NCI-H510A treated with DMSO at 0.1 percent for 48 hours (cell line): ENCODE results near the gene TNIP1.

Source experiments
- DNase-seq: peaks from one replicate; lab custom pipeline; 2025; lab: John Stamatoyannopoulos, UW

Gene TNIP1

DNA sequence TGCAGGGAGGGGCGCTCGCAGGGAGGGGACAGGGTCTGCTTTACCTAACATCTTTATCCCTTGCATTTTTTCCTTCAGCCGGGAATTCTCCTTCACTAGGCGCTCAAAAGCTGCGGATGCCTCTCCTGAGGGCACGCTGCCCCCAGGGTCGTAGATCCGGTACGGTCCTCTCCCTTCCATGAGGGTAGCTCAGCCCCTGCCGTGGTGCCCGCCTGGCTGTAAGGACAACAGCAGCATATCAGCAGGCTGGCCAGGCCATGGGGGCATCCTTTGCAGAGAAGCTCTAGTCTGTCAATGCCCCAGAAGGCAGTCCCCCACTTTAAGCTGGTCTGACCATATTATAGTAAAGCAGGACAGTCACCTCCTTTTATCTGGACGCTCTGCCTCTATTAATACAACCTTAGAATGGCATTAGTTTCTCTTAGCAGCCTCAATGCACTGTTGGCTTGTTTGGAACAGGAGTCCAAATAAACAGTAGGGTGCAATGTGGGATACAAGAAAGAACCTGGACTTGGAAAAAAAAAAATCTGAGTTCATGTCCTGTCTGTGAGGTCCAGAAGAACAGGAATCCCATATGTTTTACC, 15.8 kb downstream of the TNIP1 start:
- no peak for DNase-seq

- no peak for DNase-seq
Measured at GRCh38 chr5:151063142-151063989, 17.5 kb downstream of the TNIP1 start.

DNA sequence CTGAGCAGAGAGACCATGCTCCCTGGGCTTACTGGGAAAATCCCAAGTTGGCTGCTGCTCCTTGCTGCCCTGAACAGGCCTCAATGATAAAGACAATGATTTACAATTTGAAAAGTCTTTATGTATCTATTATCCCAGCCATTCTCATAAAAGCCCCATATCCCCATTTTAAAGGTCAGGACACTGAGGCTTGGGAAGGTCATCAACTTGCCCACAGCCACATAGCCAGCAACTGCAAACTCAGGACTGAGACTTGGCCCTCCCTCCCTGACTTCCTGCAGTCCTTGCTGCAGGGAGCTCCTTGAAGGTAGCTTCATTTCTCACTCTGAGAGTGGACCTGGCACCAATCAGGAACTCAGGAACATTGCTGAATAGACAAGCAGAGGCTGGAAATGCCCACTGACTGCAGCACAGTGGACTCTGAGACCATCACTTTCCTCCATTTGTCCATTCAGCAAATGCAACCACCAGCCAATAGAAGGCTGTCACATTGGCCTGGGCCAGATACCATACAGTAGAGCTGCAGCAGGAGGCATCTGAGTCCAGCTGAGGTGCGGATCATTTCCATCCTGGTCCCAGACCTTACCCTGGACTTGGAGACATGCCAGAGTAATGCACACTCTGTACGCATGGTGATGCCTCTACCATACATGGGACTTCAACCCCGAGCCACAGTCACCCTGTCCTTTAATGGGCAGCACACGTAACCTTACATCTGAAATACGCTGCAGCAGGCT, 18.3 kb downstream of the TNIP1 start:
- no peak for DNase-seq

DNA sequence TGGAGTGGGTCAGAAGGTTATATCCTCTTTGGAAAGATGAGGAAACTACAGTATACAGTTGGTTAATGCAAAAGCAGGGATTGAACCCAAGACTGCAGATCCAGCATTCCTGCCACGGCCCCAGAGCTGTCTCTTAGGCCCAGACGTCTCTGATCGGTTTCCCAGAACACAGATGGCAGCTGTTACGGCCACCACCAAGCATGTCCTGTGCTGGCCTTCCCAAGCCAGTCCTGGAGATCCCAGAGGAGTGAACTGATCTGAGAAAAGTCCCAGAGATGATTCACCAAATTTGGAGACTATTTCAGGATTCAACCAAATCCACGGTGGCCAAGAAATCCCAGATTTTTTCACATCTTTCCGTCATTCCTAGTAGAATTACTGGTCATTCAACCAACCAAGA, 20.1 kb downstream of the TNIP1 start:
- DNase-seq = no peak

GRCh38 chr5:151058891-151059489, 21.8 kb downstream of the TNIP1 start:
- no peak for DNase-seq

- DNase-seq = no peak
Measured at GRCh38 chr5:151058301-151058700, 22.5 kb downstream of the TNIP1 start.

DNA sequence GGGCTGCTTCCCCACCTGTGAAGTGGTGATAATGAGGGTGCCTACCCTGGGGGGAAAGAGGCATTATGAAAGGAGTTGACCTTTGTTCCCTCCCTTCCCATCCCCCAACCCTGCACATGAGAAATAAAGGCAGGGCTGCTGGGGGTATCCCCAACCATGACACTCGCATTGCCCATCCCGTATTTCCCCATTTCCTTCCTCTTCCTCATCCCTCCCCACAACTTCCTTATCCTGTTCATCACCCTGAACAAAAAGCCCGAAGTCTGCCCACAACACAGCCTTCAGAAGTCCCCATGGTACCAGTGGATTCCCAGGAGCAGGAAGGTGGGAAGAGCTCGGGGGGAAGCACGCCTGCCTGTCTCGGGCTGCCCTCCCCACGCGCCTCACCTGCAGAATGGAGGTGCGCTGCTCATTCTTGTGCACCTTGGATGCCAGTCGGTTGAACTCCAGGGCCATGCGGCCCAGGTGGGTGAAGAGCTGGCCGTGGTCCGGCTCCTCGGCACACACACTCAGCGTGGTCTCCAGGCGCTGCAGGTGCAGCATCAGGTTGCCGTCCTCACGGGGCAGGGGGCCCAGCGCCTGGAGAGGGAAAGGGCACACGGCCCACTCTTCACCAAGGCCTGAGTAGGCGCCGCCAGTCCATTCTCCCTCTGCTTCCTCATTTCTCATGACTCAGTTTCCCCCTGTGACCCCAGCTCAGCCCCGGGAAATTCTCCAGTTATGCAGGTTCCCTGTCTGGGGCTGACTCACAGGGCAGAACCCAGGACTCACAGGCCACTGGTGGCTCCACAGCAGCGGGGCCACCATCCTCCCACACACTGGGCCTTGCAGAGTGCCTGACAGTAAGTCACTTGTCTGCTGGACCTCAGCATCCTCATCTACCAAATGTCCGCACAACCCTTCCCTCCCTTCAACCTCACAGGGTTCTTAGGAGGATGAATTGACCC, 24.2 kb downstream of the TNIP1 start:
- DNase-seq = no peak

DNA sequence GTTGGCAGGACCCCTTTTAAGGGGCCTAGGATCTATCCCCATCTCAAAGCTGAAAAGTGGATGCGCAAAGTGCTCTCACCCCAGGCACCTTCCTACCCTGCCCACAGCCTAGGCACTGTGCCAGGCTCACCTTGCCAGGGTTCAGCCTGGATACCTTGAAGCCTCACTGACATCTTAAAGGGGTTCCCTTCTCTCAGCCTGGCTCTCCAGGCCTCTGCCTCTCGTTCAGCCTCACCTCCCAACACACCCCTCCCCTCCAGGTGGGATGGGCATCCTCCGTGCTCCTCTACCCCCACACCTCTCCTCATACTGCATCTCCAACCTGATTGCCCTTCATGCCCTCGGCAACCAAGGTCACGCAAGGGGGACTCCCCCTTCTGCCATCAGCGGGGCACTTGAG, 25.5 kb downstream of the TNIP1 start:
- DNase-seq = no peak

DNA sequence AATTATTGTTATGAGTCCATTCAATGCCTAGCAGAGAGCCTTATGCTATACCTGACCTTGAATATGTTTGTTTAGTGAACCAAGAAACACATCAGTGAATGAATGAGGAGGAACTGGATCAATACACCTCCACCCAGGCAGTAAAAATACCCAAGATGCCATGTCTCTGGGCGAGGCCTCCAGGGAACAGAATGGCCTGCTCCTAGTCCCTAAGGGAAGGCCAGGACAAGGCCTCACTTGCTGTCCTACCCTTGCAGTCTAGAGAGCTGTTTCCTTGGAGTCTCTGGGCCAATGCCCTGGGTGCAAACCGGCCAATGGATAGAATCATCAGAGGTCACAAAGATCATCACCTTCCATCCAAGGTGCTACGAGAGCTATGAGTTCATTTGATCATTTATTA, 26.1 kb downstream of the TNIP1 start:
- no peak for DNase-seq

DNA sequence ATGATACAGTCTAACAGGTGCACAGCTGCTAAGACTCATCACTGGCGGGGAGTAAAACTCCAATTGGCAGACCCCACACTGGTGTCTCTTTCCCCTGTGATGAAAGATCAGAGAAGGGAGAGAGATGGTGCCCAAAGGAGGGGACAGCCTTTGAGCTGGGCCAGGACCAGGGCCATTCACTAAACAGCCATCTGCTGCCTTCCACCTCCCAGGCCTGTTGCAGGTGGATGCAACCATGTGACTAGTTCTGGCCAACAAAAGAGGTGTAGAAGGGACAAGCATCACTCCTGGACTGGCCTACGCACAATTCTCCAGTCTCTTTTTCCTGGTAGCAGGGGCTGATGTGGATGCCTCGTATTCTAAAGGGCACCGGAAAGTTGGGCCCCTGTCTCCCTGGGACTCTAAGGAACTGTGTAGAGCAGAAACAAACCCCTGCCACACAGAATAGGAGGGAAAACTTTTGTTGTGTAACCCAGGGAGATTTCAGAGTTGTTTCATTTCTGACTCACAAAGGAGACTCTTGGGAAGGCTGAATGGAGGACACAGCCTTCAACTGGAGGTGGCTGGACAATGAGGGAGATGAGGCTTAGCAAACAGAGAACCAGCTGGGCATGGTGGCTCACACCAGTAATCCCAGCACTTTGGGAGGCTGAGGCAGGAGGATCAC, 26.9 kb downstream of the TNIP1 start:
- DNase-seq = no peak

DNA sequence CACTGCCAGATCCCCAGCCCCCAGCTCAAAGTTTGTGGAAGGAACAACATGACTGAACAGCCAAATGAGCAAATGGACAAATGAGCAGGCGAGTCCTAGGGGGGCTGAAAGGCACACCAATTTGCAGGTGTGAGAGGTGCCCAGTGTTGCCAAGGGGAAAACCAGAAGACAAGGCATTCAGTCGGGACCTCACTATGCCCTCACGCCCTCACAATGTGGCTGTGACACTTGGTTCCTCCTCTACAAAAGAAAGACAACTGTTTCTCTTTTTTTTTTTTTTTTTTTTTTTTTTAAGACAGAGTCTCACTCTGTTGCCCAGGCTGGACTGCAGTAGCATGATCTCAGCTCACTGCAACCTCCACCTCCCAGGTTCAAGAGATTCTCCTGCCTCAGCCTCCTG, 28.0 kb downstream of the TNIP1 start:
- no peak for DNase-seq

DNA sequence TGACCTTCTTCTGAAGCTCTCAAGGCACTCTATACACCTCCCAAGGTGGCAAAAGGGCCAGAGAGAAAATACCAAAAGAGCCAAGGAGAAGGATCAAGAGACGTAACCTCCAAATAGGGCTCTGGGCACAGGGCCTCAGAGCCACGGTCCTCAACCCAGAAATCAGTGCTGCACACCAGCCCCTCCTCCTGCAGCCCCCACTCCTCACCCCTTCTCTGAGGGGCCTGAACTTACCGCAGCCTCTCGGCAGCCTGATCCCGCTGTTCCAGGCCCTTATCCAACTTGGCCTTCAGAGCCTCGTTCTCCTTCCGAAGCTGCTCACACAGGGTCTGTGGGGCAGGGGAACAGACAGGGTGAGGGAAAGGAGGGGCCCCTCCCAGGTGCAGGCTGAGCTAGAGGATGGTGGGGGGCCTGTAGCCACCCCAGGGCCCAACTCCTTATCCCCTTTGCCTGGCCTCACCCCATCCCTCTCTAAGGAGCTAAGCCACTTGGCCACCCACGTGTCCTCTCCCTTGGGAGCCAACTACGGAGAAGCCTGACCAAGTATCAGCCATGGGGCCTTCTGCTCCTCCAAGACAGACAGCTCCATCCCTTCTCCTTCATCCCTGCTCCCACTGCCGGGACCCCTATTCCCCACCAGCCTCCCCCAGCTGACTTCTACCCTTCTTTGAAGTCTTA, 28.8 kb downstream of the TNIP1 start:
- DNase-seq = no peak

GRCh38 chr5:151051066-151051930, 29.5 kb downstream of the TNIP1 start:
- peak; percentile 19 for DNase-seq

DNA sequence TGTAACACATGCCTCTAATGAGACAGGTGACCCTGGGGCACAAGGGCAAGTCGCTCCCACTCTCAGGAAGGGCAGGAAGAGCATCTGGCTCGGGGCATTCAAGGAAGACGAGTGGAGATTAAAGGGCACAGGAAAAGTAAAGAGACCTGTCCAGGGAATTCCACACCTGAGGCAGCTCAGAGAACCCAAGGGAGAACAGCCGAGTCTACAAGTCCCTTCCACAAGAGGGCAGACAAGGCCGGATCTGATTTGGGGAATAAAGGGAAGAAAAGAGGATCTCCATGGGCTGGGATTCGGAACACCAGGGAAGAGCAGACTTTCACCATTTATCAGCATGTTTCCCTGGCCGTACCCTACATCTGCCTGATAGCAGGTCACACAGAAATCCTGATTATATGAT, 32.3 kb downstream of the TNIP1 start:
- DNase-seq = no peak

- no peak for DNase-seq
Measured at GRCh38 chr5:151047814-151048425, 32.9 kb downstream of the TNIP1 start.

- DNase-seq = no peak
Measured at GRCh38 chr5:151042453-151043093, 38.3 kb downstream of the TNIP1 start.

DNA sequence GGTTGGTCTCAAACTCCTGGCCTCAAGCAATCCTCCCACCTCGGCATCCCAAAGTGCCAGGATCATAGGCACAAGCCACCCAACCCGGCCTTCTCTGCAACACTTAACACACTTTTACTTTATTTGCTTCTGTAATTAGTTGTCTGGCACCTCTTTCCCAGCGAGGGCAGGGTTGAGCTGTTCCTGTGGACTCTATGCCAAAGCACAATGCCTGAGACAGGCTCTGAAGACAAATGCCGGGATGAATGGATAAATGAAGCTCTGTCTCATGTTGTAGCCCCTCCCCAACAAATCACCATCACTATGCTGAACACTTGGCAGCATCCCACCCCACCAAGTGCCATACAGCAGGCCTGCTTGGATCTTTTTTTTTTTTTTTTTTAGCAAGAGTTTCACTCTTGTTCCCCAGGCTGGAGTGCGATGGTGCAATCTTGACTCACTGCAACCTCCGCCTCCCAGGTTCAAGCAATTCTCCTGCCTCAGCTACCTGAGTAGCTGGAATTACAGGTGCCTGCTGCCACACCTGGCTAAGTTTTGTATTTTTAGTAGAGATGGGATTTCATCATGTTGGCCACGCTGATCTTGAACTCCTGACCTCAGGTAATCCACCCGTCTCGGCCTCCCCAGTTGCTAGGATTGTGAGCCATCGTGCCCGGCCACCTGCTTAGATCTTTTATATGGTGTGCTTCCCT, 39.1 kb downstream of the TNIP1 start:
- no peak for DNase-seq

DNA sequence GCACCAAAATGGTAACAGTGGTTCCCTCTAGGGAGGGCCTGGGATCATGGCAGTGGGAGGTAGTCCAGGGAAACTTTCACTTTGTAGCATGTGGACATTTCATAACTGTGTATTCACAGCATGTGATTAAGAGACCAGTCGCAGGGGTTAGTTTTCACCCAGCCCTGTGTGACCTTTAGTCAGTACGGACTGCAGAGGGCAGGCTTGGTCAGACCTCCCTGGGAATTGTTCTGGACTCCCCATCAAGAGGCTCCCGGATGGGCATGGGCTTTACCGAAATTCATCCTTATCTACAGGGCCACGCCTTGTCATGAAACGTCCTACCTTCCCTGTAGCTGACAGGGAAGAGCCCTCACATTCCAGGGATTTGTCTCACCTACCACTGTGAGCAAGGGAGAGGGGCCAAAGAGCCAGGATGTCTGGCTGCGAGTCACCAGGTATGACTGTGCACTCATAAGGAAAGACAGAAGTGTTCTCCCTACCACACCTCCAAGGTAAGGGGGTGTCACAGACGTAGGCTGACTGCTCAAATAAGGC, 40.6 kb downstream of the TNIP1 start:
- no peak for DNase-seq
